Hepatocyte (in vitro differentiated cells): ENCODE results near the gene SLC25A48.

Source experiments
- EZH2 ChIP-seq: fragments of 200-600 bp; sonication (generic); IDR thresholded peaks from 2 replicates; pipeline ENCODE4 v1.6.1; 2016; ENCODE audit warnings: antibody characterized with exemption, mild to moderate bottlenecking, borderline replicate concordance
- EZH2phosphoT487 ChIP-seq: fragments of 200-600 bp; sonication (generic); IDR thresholded peaks from one replicate; pipeline ENCODE4 v1.6.1; 2018; ENCODE audit warnings: antibody characterized with exemption, mild to moderate bottlenecking, low read depth, moderate library complexity; ENCODE audit not compliant: unreplicated experiment, severe bottlenecking
- TF ChIP-seq, protein P1 (sequence below): fragments of 200-600 bp; sonication (generic); IDR thresholded peaks from 2 replicates; pipeline ENCODE4 v1.5.1; 2016; ENCODE audit warnings: antibody characterized with exemption, mild to moderate bottlenecking; ENCODE audit not compliant: poor library complexity

DNA sequence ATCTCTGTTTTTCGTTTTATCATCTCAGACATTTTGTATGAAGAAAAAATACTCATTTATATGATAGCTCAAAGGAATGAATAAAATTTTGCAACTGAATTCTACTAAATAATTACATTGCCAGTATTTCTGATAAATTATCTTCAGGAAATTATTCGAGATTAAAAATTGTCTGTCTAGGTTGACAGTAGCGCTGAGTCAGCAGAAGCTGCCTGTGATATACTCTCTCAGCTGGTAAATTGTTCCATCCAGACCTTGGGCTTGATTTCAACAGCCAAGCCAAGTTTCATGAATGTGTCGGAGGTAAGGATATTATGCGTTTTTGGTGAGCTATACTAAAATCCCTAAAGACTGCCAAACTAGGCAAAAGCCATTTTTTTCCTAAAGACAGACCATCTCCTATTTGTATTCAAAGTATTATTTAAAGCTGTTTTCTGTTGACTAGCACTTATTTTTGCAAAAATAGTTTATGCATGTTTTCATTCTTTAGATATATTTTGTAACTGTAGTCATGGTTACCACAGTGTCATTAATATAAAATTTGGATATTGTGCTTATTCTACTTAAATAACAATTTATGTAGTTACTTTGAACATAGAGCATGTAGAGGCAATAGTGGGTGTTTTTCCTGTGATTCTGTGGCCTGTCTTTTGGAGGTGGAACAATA is 102.9 kb downstream of the SLC25A48 start:
- TF ChIP-seq, protein P1, sequence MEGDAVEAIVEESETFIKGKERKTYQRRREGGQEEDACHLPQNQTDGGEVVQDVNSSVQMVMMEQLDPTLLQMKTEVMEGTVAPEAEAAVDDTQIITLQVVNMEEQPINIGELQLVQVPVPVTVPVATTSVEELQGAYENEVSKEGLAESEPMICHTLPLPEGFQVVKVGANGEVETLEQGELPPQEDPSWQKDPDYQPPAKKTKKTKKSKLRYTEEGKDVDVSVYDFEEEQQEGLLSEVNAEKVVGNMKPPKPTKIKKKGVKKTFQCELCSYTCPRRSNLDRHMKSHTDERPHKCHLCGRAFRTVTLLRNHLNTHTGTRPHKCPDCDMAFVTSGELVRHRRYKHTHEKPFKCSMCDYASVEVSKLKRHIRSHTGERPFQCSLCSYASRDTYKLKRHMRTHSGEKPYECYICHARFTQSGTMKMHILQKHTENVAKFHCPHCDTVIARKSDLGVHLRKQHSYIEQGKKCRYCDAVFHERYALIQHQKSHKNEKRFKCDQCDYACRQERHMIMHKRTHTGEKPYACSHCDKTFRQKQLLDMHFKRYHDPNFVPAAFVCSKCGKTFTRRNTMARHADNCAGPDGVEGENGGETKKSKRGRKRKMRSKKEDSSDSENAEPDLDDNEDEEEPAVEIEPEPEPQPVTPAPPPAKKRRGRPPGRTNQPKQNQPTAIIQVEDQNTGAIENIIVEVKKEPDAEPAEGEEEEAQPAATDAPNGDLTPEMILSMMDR: no peak
- TF ChIP-seq EZH2phosphoT487 (no peak), EZH2 (no peak)
